GM10847 (cell line): ENCODE results near the gene TBL1X.

Experiments
- POLR2A ChIP-seq: IDR thresholded peaks from 2 replicates; pipeline ENCODE4 v1.6.1; 2011; ENCODE audit not compliant: insufficient read length; ENCODE audit errors: extremely low read depth

The TBL1X gene

DNA sequence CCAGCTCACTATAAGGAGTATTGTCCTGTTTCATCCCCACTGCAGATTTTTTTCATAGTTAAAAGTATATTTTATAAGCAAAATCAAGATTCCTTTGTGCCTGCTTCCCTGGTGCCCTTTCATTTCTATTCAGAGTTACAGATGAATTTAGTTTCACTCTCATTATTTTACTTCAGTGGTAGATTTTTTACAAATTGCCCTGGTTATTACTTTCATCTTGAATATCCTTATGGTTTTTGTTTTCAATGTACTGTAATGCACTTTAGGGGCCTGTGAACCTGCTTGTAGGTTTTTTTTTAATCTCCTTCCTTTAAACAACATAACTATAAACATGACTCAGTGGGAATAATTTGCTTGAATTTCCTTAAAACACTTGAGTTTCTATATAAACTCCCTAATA, 174.0 kb downstream of the TBL1X start:
- TF ChIP-seq POLR2A: no peak

- no peak for TF ChIP-seq POLR2A
Observed at GRCh38 chrX:9642270-9642995, 177.6 kb downstream of the TBL1X start.

GRCh38 chrX:9643807-9644206, 178.9 kb downstream of the TBL1X start:
- no peak for TF ChIP-seq POLR2A

DNA sequence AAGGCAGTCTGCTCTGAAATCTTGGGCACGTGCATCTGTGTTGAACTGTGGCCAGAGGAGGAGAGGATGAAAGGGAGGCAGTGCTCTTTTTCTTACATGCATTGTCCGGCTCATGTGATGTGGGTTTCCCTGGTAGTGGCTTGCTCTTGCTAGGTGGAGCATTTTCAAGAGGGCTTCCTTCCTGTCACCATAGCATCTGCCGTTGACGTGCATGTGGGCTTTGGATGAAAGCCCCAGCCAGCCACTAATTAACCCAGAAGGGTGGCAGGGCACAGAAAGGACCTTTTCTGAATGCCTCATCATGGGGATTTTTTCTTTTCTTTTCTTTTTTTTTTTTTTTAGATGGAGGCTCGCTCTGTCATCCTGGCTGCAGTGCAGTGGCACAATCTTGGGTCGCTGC, 179.5 kb downstream of the TBL1X start:
- TF ChIP-seq POLR2A: no peak

DNA sequence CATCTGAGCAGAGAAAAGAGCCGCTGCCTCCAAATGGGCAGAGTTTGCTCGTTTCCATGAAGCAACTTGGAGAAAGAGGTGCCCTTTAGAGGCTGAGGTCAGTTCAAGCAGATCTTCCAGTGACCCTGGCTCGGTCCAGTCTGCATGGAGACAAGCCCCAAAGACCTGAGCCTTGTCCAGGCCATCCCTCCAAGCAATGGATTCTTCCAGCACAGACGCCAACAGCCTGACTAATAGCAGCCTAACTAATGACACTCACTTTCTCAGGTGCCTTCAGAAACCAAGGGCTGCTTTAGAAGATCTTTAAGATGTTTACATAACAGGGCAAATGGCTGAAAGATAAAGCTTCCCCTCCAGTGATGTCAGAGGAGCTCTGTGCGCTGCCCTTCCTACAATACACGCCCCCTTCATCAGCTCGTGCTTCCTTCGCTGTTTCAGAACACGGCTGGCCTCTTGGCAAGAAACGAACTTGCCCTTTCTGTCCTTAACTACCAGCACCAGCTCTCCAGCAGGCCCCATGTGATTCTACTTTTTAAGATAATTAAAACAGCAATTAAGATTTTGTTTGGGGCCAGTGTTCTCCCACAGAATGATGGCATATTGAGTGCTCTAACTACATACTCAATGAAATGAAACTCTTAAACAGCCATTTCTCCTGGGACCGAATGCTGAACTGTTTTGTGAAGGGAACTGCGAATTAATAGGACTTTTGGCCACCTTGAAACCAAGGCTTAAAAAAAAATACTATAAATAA, 181.8 kb downstream of the TBL1X start:
- TF ChIP-seq POLR2A: no peak

DNA sequence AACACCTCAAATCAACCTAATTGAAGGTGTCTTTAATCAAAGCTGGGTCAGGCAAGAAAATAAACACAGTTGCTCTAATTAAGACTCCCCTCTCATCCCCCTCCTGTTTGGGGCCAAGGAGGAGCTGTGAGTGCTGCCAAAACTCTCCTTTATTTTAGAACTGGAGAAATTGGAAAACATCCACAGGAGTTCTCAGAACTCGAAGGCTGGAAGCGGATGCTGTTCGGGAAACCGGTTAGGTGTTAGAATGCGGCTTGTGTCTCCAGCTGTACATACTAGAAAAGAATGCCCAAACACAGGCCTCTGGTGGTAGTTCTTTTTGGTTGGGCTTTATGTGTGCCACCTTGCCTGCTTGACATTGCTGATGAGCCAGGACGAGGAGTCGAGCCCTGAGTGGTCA, 182.6 kb downstream of the TBL1X start:
- TF ChIP-seq POLR2A: no peak

DNA sequence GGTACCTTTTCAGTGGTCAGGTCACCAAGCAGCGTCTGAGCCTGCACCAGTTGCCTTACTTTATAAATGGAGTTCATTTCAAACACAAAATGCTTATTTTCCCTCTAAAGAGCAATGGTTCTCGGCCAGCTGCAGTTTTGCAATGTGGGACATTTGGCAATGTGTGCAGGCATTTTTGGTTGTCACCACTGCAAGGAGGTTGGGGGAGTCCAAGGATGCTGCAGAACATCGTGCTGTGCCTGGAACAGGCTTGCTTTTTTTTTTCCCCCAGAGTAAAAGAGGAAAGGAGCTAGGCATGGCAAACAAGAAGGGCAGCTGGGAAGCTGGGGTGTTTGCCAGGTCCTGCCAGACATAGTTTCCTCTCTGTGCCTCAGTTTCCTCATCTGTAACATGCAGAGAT, 185.2 kb downstream of the TBL1X start:
- TF ChIP-seq POLR2A: no peak

- no peak for TF ChIP-seq POLR2A
Observed at GRCh38 chrX:9651737-9652136, 186.9 kb downstream of the TBL1X start.

- no peak for TF ChIP-seq POLR2A
Observed at GRCh38 chrX:9654929-9655328, 190.1 kb downstream of the TBL1X start.

- TF ChIP-seq POLR2A: no peak
Observed at GRCh38 chrX:9656277-9656676, 191.4 kb downstream of the TBL1X start.

DNA sequence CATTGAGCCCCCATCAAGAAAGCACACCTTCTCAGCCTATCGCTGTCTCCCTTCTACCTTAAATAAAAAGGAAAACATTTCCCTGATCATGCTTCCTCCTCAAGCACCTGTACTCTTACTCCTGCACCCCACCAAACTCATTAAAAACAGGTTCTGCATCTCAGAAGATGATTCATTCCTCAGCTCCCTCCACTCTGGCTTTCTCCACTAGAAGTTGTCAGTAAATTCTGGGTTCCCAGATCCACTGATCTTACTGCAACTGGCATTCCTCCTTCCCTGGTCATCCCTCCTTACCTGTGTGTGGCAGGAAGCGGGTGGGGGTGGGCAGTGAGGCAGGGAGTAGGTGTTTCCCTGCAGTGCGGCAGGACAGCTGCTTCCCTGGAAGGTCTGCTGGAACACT, 192.0 kb downstream of the TBL1X start:
- TF ChIP-seq POLR2A: no peak

GRCh38 chrX:9657590-9658256, 192.9 kb downstream of the TBL1X start:
- TF ChIP-seq POLR2A: no peak

GRCh38 chrX:9658409-9658808, 193.6 kb downstream of the TBL1X start:
- no peak for TF ChIP-seq POLR2A

- TF ChIP-seq POLR2A: no peak
Observed at GRCh38 chrX:9659571-9660195, 194.8 kb downstream of the TBL1X start.

- TF ChIP-seq POLR2A: no peak
Observed at GRCh38 chrX:9662148-9662547, 197.3 kb downstream of the TBL1X start.

DNA sequence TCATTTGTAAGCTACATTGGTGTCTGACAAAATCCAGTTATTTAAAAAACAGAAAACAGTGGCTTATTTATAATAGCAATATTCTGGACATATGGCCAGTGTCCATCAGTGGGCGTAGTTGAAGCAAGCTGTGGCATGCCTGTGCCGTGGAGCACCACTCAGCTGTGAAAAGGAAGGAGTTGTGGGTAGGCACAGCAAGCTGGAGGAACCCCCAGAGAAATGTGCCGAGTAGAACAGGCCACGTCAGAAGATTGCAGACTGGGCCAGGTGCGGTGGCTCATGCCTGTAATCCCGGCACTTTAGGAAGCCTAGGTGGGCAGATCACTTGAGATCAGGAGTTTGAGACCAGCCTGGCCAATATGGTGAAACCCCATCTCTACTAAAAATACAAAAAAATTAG, 198.4 kb downstream of the TBL1X start:
- no peak for TF ChIP-seq POLR2A
